K562 (cell line): ENCODE results near the gene CNP. TPM values are rescaled to one million over a fixed set of nuclear protein-coding genes. Genes with fewer than 3 reads are reported as not detected.

ENCODE experiments used
- E2F6 ChIP-seq, 2 experiments: IDR thresholded peaks; 2 replicates each; pipeline ENCODE4 v1.6.1; 2011; ENCODE audit warnings: borderline replicate concordance in 1 of 2, control low read depth in 1 of 2, low read depth in 1 of 2, low read length in 1 of 2, mild to moderate bottlenecking in 1 of 2, mixed read lengths in 1 of 2, moderate library complexity in 1 of 2; ENCODE audit not compliant: insufficient read depth in 1 of 2, insufficient read length in 1 of 2, poor library complexity in 1 of 2, severe bottlenecking in 1 of 2; ENCODE audit errors: extremely low read depth in 1 of 2
- GATA2 ChIP-seq: sonication (generic); formaldehyde crosslinking; IDR thresholded peaks from 2 replicates; pipeline ENCODE4 v1.4.0; 2020; ENCODE audit warnings: mild to moderate bottlenecking, missing genetic modification reagents
- GATAD2A ChIP-seq: fragments of 450-650 bp; IDR thresholded peaks from 2 replicates; pipeline ENCODE4 v1.6.1; 2017
- GATAD2B ChIP-seq: fragments of 450-650 bp; IDR thresholded peaks from 2 replicates; pipeline ENCODE4 v1.6.1; 2017; ENCODE audit warnings: mild to moderate bottlenecking, borderline replicate concordance
- GMEB1 ChIP-seq: fragments of 250-450 bp; sonication (Bioruptor Pico); IDR thresholded peaks from 2 replicates; pipeline ENCODE4 v1.4.0; 2020; ENCODE audit warnings: mild to moderate bottlenecking
- HCFC1 ChIP-seq: IDR thresholded peaks from 2 replicates; pipeline ENCODE4 v1.6.1; 2012; ENCODE audit warnings: low read depth, low read length, improper control_type of control experiment
- KLF13 ChIP-seq: fragments of 450-650 bp; IDR thresholded peaks from 2 replicates; pipeline ENCODE4 v1.6.1; 2016; ENCODE audit warnings: missing genetic modification characterization, low read depth, mild to moderate bottlenecking, missing compliant biosample characterization, moderate library complexity, borderline replicate concordance
- LCOR ChIP-seq: sonication (generic); formaldehyde crosslinking; IDR thresholded peaks from 2 replicates; pipeline ENCODE4 v1.8.0; 2022; ENCODE audit warnings: mild to moderate bottlenecking, missing genetic modification reagents
- MEF2D ChIP-seq: conservative IDR thresholded peaks from 2 replicates; pipeline ENCODE4 v1.6.1; 2016; ENCODE audit warnings: low read depth, missing genetic modification characterization, missing compliant biosample characterization
- MYC ChIP-seq, 2 experiments: fragments of 250-450 bp in 1 of 2; sonication (Bioruptor Pico) in 1 of 2; IDR thresholded peaks; 2 replicates each; pipeline versions ENCODE4 v1.5.1 to v1.6.1; 2012 to 2021; ENCODE audit warnings: low read depth in 2 of 2, borderline replicate concordance in 1 of 2, improper control_type of control experiment in 1 of 2, low read length in 1 of 2, mild to moderate bottlenecking in 1 of 2, moderate library complexity in 1 of 2
- NFE2 ChIP-seq: IDR thresholded peaks from 2 replicates; pipeline ENCODE4 v1.6.1; 2014; ENCODE audit warnings: antibody characterized with exemption, low read depth
- NFRKB ChIP-seq: fragments of 450-650 bp; IDR thresholded peaks from 2 replicates; pipeline ENCODE4 v1.6.1; 2016; ENCODE audit warnings: low read depth
- NR2C2 ChIP-seq, 2 experiments: fragments of 200-800 bp in 1 of 2; sonication (Bioruptor generic) in 1 of 2; sonication (generic) in 1 of 2; formaldehyde crosslinking in 1 of 2; IDR thresholded peaks; 2 replicates each; pipeline versions ENCODE4 v1.6.1 to v1.8.0; 2016 to 2022; ENCODE audit warnings: mild to moderate bottlenecking in 1 of 2, missing compliant biosample characterization in 1 of 2, missing genetic modification characterization in 1 of 2, missing genetic modification reagents in 1 of 2
- PHB2 ChIP-seq: fragments of 450-650 bp; IDR thresholded peaks from 2 replicates; pipeline ENCODE4 v1.6.1; 2017; ENCODE audit warnings: low read depth
- POLR2H ChIP-seq: IDR thresholded peaks from 2 replicates; pipeline ENCODE4 v1.6.1; 2016; ENCODE audit warnings: missing genetic modification characterization, low read depth, mild to moderate bottlenecking, control low read depth, missing compliant biosample characterization, moderate library complexity
- PREB ChIP-seq: sonication (generic); formaldehyde crosslinking; IDR thresholded peaks from 2 replicates; pipeline ENCODE4 v1.8.1; 2023; ENCODE audit warnings: mild to moderate bottlenecking, missing genetic modification reagents
- RBM34 ChIP-seq: fragments of 200-400 bp; formaldehyde crosslinking; IDR thresholded peaks from 2 replicates; pipeline ENCODE4 v1.6.1; 2018; ENCODE audit warnings: low read length, borderline replicate concordance; ENCODE audit not compliant: insufficient read depth
- XRCC3 ChIP-seq: fragments of 450-650 bp; IDR thresholded peaks from 2 replicates; pipeline ENCODE4 v1.6.1; 2017; ENCODE audit warnings: mild to moderate bottlenecking, moderate library complexity
- ZNF436 ChIP-seq: fragments of 250-450, 450-650 bp; sonication (Bioruptor Pico); formaldehyde crosslinking; IDR thresholded peaks from 2 replicates; pipeline ENCODE4 v1.7.0; 2020; ENCODE audit warnings: mild to moderate bottlenecking
- ZNF449 ChIP-seq: fragments of 250-450 bp; sonication (Bioruptor Pico); IDR thresholded peaks from 2 replicates; pipeline ENCODE4 v1.8.0; 2022; ENCODE audit warnings: moderate library complexity, mild to moderate bottlenecking, inconsistent platforms
- polyA plus RNA-seq, 8 experiments: library from polyadenylated mRNA; depleted of rRNA in 4 of 8; stranded (reverse) in 5 of 8; unstranded in 3 of 8; fragments of >200 nt; fragmentation: Nextera tagmentation in 2 of 8; fragmentation: Illumina TruSeq in 1 of 8; extraction: Ambion mirVana in 2 of 8; extraction: Trizol in 1 of 8; gene quantifications; 2 replicates each; pipeline versions ENCODE4 v1.2.1 to v1.2.3, GENCODE V29; 2011 to 2014; ENCODE audit warnings: inconsistent platforms in 1 of 8, missing spikeins in 1 of 8
- total RNA-seq, 7 experiments: library from RNA; depleted of rRNA in 6 of 7; stranded (reverse); fragments of >200 nt in 6 of 7; fragmentation: Illumina TruSeq in 2 of 7; extraction: Trizol in 2 of 7; gene quantifications; 2 replicates each; pipeline versions ENCODE4 v1.2.1 to v1.2.3, GENCODE V29; 2011 to 2021; ENCODE audit warnings: low replicate concordance in 1 of 7

The CNP gene
- total and polyA plus RNA-seq, 9 of the 15 experiments (the other 6 are each of a cell fraction or from before 2014, with no cell fraction given) = 1.7 to 52.0 (median 29.1) TPM

GRCh38 chr17:42016941-42017865 is 50.6 kb downstream of the CNP start, which contains the start of gene DNAJC7 (continued):
- TF ChIP-seq ZNF449 (no peak), POLR2H (tag) (peak; percentile 62), GATA2 (no peak), RBM34 (no peak), NFRKB (peak; percentile 98), MYC (IDR thresholded peaks at IDR 0.05; ENCODE audit: low read depth, low read length) (peak; percentile 68; the same call in 1 of the 2 replicates), MYC (CRISPR knock-in tag; IDR thresholded peaks at IDR 0.05; ENCODE audit: borderline replicate concordance, low read depth) (no peak), NFE2 (no peak), XRCC3 (no peak), NR2C2 (CRISPR knock-in tag; IDR thresholded peaks at IDR 0.05) (no peak), NR2C2 (tag; IDR thresholded peaks at IDR 0.05) (peak; percentile 76), ZNF436 (CRISPR knock-in tag) (no peak), GATAD2B (peak; percentile 61; the same call in 1 of the 2 replicates), LCOR (CRISPR knock-in tag) (peak; percentile 31; the same call in 1 of the 2 replicates), GATAD2A (peak; percentile 29; the same call in 1 of the 2 replicates), E2F6 (IDR thresholded peaks at IDR 0.05; ENCODE audit: borderline replicate concordance in 1 of 2, extremely low read depth in 1 of 2, insufficient read depth in 1 of 2, insufficient read length in 1 of 2, low read depth in 1 of 2, low read length in 1 of 2, poor library complexity in 1 of 2, severe bottlenecking in 1 of 2) (peak in 1 of 2 experiments; percentile 30), HCFC1 (peak; percentile 78), GMEB1 (CRISPR knock-in tag) (peak; percentile 56; the same call in 1 of the 2 replicates), KLF13 (tag) (no peak), MEF2D (tag) (0 out of 2 replicates have a peak, but pooled peaks have one; percentile 15), PREB (CRISPR knock-in tag) (0 out of 2 replicates have a peak, but pooled peaks have one; percentile 14), PHB2 (peak; percentile 16; the same call in 1 of the 2 replicates)
